ENCODE measurements around the gene DDT. TPM values are rescaled to one million over a fixed set of nuclear protein-coding genes. Genes with fewer than 3 reads are reported as not detected.
"Not testable (repeated sequence)": the region's sequence is repeated elsewhere in the genome, so short reads cannot be mapped to it uniquely, and the experiment has no call there.

Gene DDT
- total and polyA plus RNA-seq, 4 donors = 66.7 to 104 (median 97.3) TPM

GRCh38 chr22:24007253-24008021 lies 33.2 kb upstream of the DDT start:
- Histone ChIP-seq H3K4me1 (ENCODE audit: control insufficient read depth, insufficient read depth, low read length) (peaks cover 12% of the 10 kb centered on the region), H3K27me3 (ENCODE audit: control insufficient read depth, insufficient read depth, low read length) (no peaks in the 10 kb centered on the region), H3K27ac (ENCODE audit: low read depth, low read length) (no peak overlapping the region), H3K36me3 (ENCODE audit: control insufficient read depth, insufficient read depth, low read length) (no peaks in the 10 kb centered on the region), H3K9me3 (ENCODE audit: control insufficient read depth, insufficient read depth, low read length) (no peaks in the 10 kb centered on the region), H3K4me3 (ENCODE audit: low read depth, low read length) (no peak overlapping the region)
- no peak for DNase-seq (ENCODE audit: low read depth in 4 of 6, low spot score in 6 of 6)
- 79% methylated on average over 7 of the region's 8 CpGs for WGBS (ENCODE audit: insufficient coverage)

GRCh38 chr22:24006914-24007214 lies 32.6 kb upstream of the DDT start:
- H3K4me1 ChIP-seq (ENCODE audit: control insufficient read depth, insufficient read depth, low read length) = peaks cover 10% of the 10 kb centered on the region
- DNase-seq (ENCODE audit: low read depth in 4 of 6, low spot score in 6 of 6) = no peak
- H3K27ac ChIP-seq (ENCODE audit: low read depth, low read length) = no peak overlapping the region
- no peaks in the 10 kb centered on the region for H3K9me3 ChIP-seq (ENCODE audit: control insufficient read depth, insufficient read depth, low read length)
- H3K27me3 ChIP-seq (ENCODE audit: control insufficient read depth, insufficient read depth, low read length) = no peaks in the 10 kb centered on the region
- H3K4me3 ChIP-seq (ENCODE audit: low read depth, low read length) = no peak overlapping the region
- WGBS (ENCODE audit: insufficient coverage) = 84% methylated on average over 6 of the region's 6 CpGs
- H3K36me3 ChIP-seq (ENCODE audit: control insufficient read depth, insufficient read depth, low read length) = no peaks in the 10 kb centered on the region

DNA sequence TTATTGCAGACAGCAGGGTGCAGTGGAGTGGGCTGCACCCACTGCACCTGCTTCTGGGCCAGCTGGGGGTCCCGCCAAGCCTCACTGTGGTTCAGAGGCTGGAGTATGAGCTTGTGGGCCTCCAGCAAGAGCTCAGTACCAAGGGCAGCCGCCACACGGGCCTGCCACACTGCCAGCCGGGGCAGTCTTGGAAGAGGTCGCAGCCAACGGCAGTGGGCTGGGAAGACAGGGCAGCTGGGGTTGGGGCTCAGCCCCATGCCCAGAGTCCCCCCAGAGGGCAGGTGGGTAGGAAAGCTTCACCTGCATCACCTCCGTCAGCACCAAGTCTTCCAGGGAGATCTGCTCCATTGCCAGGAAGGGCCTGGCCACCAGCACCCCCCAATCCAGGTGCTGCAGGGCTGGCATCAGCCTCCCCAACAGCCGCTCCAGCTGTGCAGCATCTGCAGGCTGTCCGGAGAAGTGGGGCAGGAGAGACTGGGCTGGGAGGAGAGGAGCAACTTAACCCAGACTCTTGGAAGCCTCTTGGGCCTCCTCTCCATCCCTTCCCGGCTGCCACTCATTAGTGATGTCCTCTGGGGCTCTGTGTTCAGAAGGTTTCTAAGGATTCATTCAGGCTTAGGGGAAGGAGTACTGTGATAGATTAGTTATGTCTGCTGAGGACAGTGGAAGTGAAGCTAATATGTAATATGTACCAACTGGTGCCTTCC lies 32.1 kb upstream of the DDT start:
- Histone ChIP-seq H3K27ac (ENCODE audit: low read depth, low read length) (no peak overlapping the region), H3K9me3 (ENCODE audit: control insufficient read depth, insufficient read depth, low read length) (no peaks in the 10 kb centered on the region), H3K27me3 (ENCODE audit: control insufficient read depth, insufficient read depth, low read length) (no peaks in the 10 kb centered on the region), H3K4me1 (ENCODE audit: control insufficient read depth, insufficient read depth, low read length) (peaks cover 6% of the 10 kb centered on the region), H3K4me3 (ENCODE audit: low read depth, low read length) (no peak overlapping the region), H3K36me3 (ENCODE audit: control insufficient read depth, insufficient read depth, low read length) (no peaks in the 10 kb centered on the region)
- WGBS (ENCODE audit: insufficient coverage) = 63% methylated on average over 10 of the region's 10 CpGs
- DNase-seq (ENCODE audit: low read depth in 4 of 6, low spot score in 6 of 6) = no peak

- 60% methylated on average over 6 of the region's 6 CpGs for WGBS (ENCODE audit: insufficient coverage)
- H3K4me3 ChIP-seq (ENCODE audit: low read depth, low read length) = no peak within 1 kb of the TSS
- no peaks in the 10 kb centered on the region for H3K36me3 ChIP-seq (ENCODE audit: control insufficient read depth, insufficient read depth, low read length)
- no peaks in the 10 kb centered on the region for H3K27me3 ChIP-seq (ENCODE audit: control insufficient read depth, insufficient read depth, low read length)
- H3K9me3 ChIP-seq (ENCODE audit: control insufficient read depth, insufficient read depth, low read length) = no peaks in the 10 kb centered on the region
- peak in 2 of 6 donors; percentile 1 to 60 for DNase-seq (ENCODE audit: low read depth in 4 of 6, low spot score in 6 of 6)
- H3K4me1 ChIP-seq (ENCODE audit: control insufficient read depth, insufficient read depth, low read length) = peaks cover 6% of the 10 kb centered on the region
- H3K27ac ChIP-seq (ENCODE audit: low read depth, low read length) = no peak within 1 kb of the TSS
Measured at GRCh38 chr22:24005201-24005600, 31.0 kb upstream of the DDT start, which contains the start of gene GSTT4. GSTT4 (minus strand) TSS chr22:24005453; CDS start chr22:24005356, 97 bp downstream.

DNA sequence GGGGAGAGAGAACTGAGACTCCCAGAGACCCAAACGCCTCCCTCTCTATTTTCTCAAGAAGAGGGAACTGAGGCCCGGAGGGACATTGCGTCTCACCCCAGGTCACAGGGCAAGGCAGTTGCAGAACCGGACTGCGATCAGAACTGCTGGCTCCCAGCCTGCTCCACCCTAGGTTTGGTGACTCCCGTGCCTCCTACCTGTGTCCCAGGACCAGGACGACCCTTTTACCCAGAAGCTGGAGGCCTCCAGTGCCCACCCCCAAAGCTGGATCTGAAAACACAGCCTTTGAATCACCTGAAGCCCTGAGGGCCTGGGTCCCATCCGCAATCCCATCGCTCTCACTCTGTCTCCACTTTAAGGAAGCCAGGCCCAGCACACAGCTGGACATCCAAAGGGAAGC lies 29.6 kb upstream of the DDT start:
- Histone ChIP-seq H3K4me3 (ENCODE audit: low read depth, low read length) (no peak overlapping the region), H3K36me3 (ENCODE audit: control insufficient read depth, insufficient read depth, low read length) (no peaks in the 10 kb centered on the region), H3K27me3 (ENCODE audit: control insufficient read depth, insufficient read depth, low read length) (no peaks in the 10 kb centered on the region), H3K27ac (ENCODE audit: low read depth, low read length) (no peak overlapping the region), H3K9me3 (ENCODE audit: control insufficient read depth, insufficient read depth, low read length) (no peaks in the 10 kb centered on the region), H3K4me1 (ENCODE audit: control insufficient read depth, insufficient read depth, low read length) (peaks cover 6% of the 10 kb centered on the region)
- DNase-seq (ENCODE audit: low read depth in 4 of 6, low spot score in 6 of 6) = no peak
- WGBS (ENCODE audit: insufficient coverage) = 87% methylated on average over 8 of the region's 9 CpGs

DNA sequence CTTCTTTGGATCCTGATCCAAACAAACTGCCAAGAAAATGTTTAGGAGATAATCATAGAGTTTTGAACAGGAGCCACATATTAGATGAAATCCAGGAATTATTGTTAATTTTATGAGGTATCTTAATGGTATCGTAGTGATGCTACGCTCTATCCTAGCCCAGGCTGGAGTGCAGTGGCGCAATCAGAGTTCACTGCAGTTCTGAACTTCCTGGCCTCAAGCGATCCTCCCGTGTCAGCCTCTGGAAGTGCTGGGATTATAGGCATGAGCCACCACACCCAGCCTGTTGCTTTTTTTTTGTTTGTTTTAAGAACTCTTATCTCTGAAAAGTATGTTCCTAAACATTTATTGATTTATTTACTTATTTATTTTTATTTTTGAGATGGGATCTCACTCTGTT lies 28.6 kb upstream of the DDT start:
- WGBS (ENCODE audit: insufficient coverage) = 95% methylated on average over 4 of the region's 5 CpGs
- no peaks in the 10 kb centered on the region for H3K36me3 ChIP-seq (ENCODE audit: control insufficient read depth, insufficient read depth, low read length)
- H3K4me1 ChIP-seq (ENCODE audit: control insufficient read depth, insufficient read depth, low read length) = peaks cover 6% of the 10 kb centered on the region
- no peaks in the 10 kb centered on the region for H3K9me3 ChIP-seq (ENCODE audit: control insufficient read depth, insufficient read depth, low read length)
- H3K27me3 ChIP-seq (ENCODE audit: control insufficient read depth, insufficient read depth, low read length) = no peaks in the 10 kb centered on the region
- H3K27ac ChIP-seq (ENCODE audit: low read depth, low read length) = no peak overlapping the region
- peak in 1 of 6 donors; percentile 0 for DNase-seq (ENCODE audit: low read depth in 4 of 6, low spot score in 6 of 6)
- no peak overlapping the region for H3K4me3 ChIP-seq (ENCODE audit: low read depth, low read length)

DNA sequence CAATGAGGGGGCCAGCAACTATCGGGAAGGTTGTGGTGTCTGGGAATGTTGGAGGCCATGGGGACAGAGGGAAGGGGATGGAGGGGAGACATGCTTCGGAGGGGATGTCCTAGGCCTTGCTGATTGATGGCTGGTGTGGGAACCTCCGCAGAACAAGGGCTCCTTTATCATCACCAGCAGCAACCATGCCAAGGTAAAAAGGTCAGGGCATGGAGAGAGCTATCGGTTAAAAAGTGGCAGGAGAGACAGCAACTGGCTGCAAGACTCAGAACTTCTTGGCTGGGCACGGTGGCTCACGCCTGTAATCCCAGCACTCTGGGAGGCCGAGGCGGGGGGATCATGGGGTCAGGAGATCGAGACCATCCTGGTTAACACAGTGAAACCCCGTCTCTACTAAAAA lies 28.0 kb upstream of the DDT start:
- Histone ChIP-seq H3K9me3 (ENCODE audit: control insufficient read depth, insufficient read depth, low read length) (no peaks in the 10 kb centered on the region), H3K27me3 (ENCODE audit: control insufficient read depth, insufficient read depth, low read length) (no peaks in the 10 kb centered on the region), H3K4me3 (ENCODE audit: low read depth, low read length) (no peak overlapping the region), H3K4me1 (ENCODE audit: control insufficient read depth, insufficient read depth, low read length) (peaks cover 6% of the 10 kb centered on the region), H3K27ac (ENCODE audit: low read depth, low read length) (no peak overlapping the region), H3K36me3 (ENCODE audit: control insufficient read depth, insufficient read depth, low read length) (no peaks in the 10 kb centered on the region)
- WGBS (ENCODE audit: insufficient coverage) = 68% methylated on average over 6 of the region's 10 CpGs
- peak in 1 of 6 donors; percentile 0 for DNase-seq (ENCODE audit: low read depth in 4 of 6, low spot score in 6 of 6)

DNA sequence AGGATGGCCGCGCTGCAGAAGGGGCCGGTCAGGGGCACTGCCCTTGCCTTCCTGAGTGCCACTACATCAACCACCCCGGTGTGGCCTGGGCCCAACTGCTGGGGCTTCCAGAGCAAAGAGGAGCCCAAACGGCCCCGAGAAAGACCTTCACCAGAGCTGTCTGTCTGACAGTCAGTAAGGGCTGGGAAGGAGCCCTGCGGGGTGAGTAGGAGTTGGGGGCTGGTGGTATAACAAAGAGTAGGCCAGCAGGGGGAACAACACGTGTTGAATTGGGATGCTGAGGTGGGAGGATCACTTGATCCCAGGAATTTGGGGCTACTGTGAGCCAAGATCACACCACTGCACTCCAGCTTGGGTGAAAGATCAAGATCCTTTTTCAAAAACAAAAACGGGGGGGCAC lies 27.1 kb upstream of the DDT start:
- H3K27ac ChIP-seq (ENCODE audit: low read depth, low read length) = no peak overlapping the region
- H3K9me3 ChIP-seq (ENCODE audit: control insufficient read depth, insufficient read depth, low read length) = no peaks in the 10 kb centered on the region
- no peak for DNase-seq (ENCODE audit: low read depth in 4 of 6, low spot score in 6 of 6)
- H3K4me1 ChIP-seq (ENCODE audit: control insufficient read depth, insufficient read depth, low read length) = peaks cover 6% of the 10 kb centered on the region
- H3K36me3 ChIP-seq (ENCODE audit: control insufficient read depth, insufficient read depth, low read length) = no peaks in the 10 kb centered on the region
- H3K27me3 ChIP-seq (ENCODE audit: control insufficient read depth, insufficient read depth, low read length) = no peaks in the 10 kb centered on the region
- no peak overlapping the region for H3K4me3 ChIP-seq (ENCODE audit: low read depth, low read length)
- 78% methylated on average over 9 of the region's 9 CpGs for WGBS (ENCODE audit: insufficient coverage)

DNA sequence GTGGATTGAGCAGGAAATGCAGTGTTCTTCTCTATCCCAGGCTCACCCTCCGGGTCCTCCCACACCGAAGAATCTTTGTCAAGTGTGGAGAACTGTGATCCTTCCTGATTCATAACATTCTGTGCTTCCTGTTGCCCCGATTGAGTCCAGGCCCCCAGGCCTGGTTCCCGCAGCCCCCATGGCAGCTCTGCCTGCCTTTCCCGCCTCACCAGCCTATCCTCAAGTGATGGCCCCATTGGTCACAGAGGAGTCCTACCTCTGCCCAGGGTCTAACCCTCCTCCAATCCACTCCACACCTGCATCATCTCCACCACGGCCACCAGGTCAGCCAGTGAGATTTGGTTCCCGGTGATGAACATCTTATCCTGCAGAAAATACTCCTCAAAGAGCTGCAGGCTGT lies 25.5 kb upstream of the DDT start:
- not testable (repeated sequence) for H3K27ac ChIP-seq (ENCODE audit: low read depth, low read length)

DNA sequence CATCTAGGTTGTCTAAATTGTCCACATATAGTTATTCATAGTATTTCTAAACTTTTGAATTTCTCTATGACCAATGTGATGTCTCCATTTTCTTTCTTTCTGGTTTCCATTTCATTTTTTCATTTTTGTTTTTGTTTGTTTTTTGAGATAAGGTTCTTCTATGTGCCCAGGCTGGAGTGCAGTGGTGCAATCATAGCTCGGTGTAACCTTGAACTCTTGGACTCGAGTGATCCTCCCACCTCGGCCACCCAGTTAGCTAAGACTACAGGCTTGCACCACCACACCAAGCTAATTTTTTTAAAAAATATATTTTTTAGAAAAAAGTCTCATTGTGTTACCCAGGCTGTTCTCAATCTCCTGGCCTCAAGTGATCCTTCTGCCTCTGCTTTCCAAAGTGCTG lies 22.9 kb upstream of the DDT start:
- no peaks in the 10 kb centered on the region for H3K4me1 ChIP-seq (ENCODE audit: control insufficient read depth, insufficient read depth, low read length)
- H3K27ac ChIP-seq (ENCODE audit: low read depth, low read length) = no peak overlapping the region
- H3K9me3 ChIP-seq (ENCODE audit: control insufficient read depth, insufficient read depth, low read length) = no peaks in the 10 kb centered on the region
- peak in 1 of 6 donors; percentile 0 for DNase-seq (ENCODE audit: low read depth in 4 of 6, low spot score in 6 of 6)
- H3K36me3 ChIP-seq (ENCODE audit: control insufficient read depth, insufficient read depth, low read length) = no peaks in the 10 kb centered on the region
- H3K27me3 ChIP-seq (ENCODE audit: control insufficient read depth, insufficient read depth, low read length) = no peaks in the 10 kb centered on the region
- no CpG with 5 or more reads among the region's 3 CpGs for WGBS (ENCODE audit: insufficient coverage)
- no peak overlapping the region for H3K4me3 ChIP-seq (ENCODE audit: low read depth, low read length)

More for the DNA sequence above, 25.5 kb upstream of the DDT start:
- not testable (repeated sequence) for H3K9me3 ChIP-seq (ENCODE audit: control insufficient read depth, insufficient read depth, low read length); DNase-seq (ENCODE audit: low read depth in 4 of 6, low spot score in 6 of 6); H3K27me3 ChIP-seq (ENCODE audit: control insufficient read depth, insufficient read depth, low read length); H3K4me1 ChIP-seq (ENCODE audit: control insufficient read depth, insufficient read depth, low read length); H3K36me3 ChIP-seq (ENCODE audit: control insufficient read depth, insufficient read depth, low read length); H3K4me3 ChIP-seq (ENCODE audit: low read depth, low read length)
- 88% methylated on average over 7 of the region's 7 CpGs for WGBS (ENCODE audit: insufficient coverage)
